Prostate gland (tissue), 2 donors: ENCODE data around the gene AP1M1.

ENCODE experiments used
- POLR2A ChIP-seq: fragments of 450-650 bp; IDR thresholded peaks from one replicate; pipeline ENCODE4 v1.6.1; 2016; ENCODE audit warnings: antibody characterized with exemption, mild to moderate bottlenecking
- POLR2AphosphoS5 ChIP-seq: sonication (generic); formaldehyde crosslinking; IDR thresholded peaks from one replicate; pipeline ENCODE4 v1.6.1; 2017; ENCODE audit warnings: antibody characterized with exemption
- TF ChIP-seq, protein P1 (sequence below), 4 experiments: fragments of 200-600 bp in 2 of 4; fragments of 450-650 bp in 2 of 4; sonication (generic) in 2 of 4; IDR thresholded peaks; 1 replicate in 3 of 4; 2 replicates in 1 of 4; pipeline ENCODE4 v1.5.1; 2016 to 2019; ENCODE audit warnings: antibody characterized with exemption in 4 of 4, mild to moderate bottlenecking in 2 of 4, moderate library complexity in 2 of 4

DNA sequence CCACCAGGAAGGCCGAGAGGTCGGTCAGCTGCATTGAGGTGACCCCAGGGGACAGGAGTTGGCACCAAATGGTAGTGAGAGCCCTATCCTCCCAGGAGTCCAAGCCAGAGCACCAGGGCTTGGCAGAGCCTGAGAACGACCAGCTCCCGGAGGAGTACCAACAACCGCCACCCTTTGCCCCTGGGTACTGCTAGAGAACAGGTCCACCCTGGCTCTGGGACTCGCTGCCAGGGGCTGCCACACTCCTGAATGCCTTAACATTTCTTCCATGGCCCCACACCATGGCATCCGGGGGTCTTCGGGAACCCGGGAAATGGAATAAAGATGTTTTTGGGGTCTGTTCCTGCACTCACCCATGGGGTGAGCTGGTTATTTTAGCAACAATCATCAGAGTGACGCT lies 40.1 kb upstream of the AP1M1 start:
- TF ChIP-seq POLR2A: no peak
- no peak for TF ChIP-seq POLR2AphosphoS5
- TF ChIP-seq, protein P1, sequence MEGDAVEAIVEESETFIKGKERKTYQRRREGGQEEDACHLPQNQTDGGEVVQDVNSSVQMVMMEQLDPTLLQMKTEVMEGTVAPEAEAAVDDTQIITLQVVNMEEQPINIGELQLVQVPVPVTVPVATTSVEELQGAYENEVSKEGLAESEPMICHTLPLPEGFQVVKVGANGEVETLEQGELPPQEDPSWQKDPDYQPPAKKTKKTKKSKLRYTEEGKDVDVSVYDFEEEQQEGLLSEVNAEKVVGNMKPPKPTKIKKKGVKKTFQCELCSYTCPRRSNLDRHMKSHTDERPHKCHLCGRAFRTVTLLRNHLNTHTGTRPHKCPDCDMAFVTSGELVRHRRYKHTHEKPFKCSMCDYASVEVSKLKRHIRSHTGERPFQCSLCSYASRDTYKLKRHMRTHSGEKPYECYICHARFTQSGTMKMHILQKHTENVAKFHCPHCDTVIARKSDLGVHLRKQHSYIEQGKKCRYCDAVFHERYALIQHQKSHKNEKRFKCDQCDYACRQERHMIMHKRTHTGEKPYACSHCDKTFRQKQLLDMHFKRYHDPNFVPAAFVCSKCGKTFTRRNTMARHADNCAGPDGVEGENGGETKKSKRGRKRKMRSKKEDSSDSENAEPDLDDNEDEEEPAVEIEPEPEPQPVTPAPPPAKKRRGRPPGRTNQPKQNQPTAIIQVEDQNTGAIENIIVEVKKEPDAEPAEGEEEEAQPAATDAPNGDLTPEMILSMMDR (IDR thresholded peaks at IDR 0.05): no peak
